OCI-LY3 (cell line): ENCODE measurements around the gene FGL2.

Experiments
- H2AFZ ChIP-seq: fragments of 200-600, 300-600 bp; shearing (Covaris generic); 2 replicates; pipeline ENCODE4 v1.6.0; 2014; ENCODE audit warnings: antibody characterized with exemption, low read depth, low read length
- H3K27ac ChIP-seq: fragments of 200-600, 300-600 bp; sonication (generic); 2 replicates; pipeline ENCODE4 v1.5.1; 2014; ENCODE audit warnings: mild to moderate bottlenecking, low read length, moderate library complexity, mixed read lengths
- H3K27me3 ChIP-seq: fragments of 200-600, 300-600 bp; sonication (generic); 2 replicates; pipeline ENCODE4 v1.6.1; 2014; ENCODE audit warnings: low read depth, low read length, mixed read lengths
- H3K36me3 ChIP-seq: fragments of 200-600, 300-600 bp; sonication (generic); replicated peaks from 2 replicates; pipeline ENCODE3; 2014; ENCODE audit warnings: low read depth, low read length, mixed read lengths
- H3K4me1 ChIP-seq: fragments of 300-600, 200-600 bp; sonication (generic); 2 replicates; pipeline ENCODE4 v1.6.1; 2014; ENCODE audit warnings: low read length, mixed read lengths
- H3K4me2 ChIP-seq: fragments of 200-600, 300-600 bp; sonication (generic); 2 replicates; pipeline ENCODE4 v1.6.1; 2014; ENCODE audit warnings: low read length, mixed read lengths
- H3K4me3 ChIP-seq: fragments of 300-600, 200-600 bp; sonication (generic); 2 replicates; pipeline ENCODE4 v1.5.1; 2014; ENCODE audit warnings: antibody characterized with exemption, mild to moderate bottlenecking, low read length, moderate library complexity
- H3K79me2 ChIP-seq: fragments of 300-600, 200-600 bp; shearing (Covaris generic); 2 replicates; pipeline ENCODE4 v1.6.1; 2014; ENCODE audit warnings: mild to moderate bottlenecking, low read length, mixed read lengths
- H3K9ac ChIP-seq: fragments of 300-600, 200-600 bp; shearing (Covaris generic); 2 replicates; pipeline ENCODE4 v1.6.0; 2014; ENCODE audit warnings: mild to moderate bottlenecking, low read length, moderate library complexity
- H3K9me3 ChIP-seq: fragments of 200-600, 300-600 bp; shearing (Covaris generic); 2 replicates; pipeline ENCODE4 v1.6.1; 2014; ENCODE audit warnings: low read length, mixed read lengths; ENCODE audit not compliant: insufficient read depth
- H4K20me1 ChIP-seq: fragments of 200-600, 300-600 bp; sonication (generic); 2 replicates; pipeline ENCODE4 v1.6.1; 2016; ENCODE audit warnings: low read length, mixed read lengths; ENCODE audit not compliant: insufficient read depth
- CTCF ChIP-seq: fragments of 200-600, 300-600 bp; sonication (generic); IDR thresholded peaks from 2 replicates; pipeline ENCODE4 v1.5.1; 2014; ENCODE audit warnings: antibody characterized with exemption, low read length, low read depth
- EZH2phosphoT487 ChIP-seq: fragments of 200-600 bp; shearing (Covaris generic); IDR thresholded peaks from 2 replicates; pipeline ENCODE4 v1.6.1; 2018; ENCODE audit warnings: antibody characterized with exemption, mixed run types, low read depth

Gene FGL2

GRCh38 chr7:77217474-77218185 is 18.0 kb upstream of the FGL2 start:
- Histone ChIP-seq H3K4me1 (peaks cover 14% of the 10 kb centered on the region), H3K27ac (no peak overlapping the region), H3K27me3 (no peaks in the 10 kb centered on the region), H2AFZ (no peak overlapping the region), H3K9me3 (no peaks in the 10 kb centered on the region), H3K4me2 (no peak overlapping the region), H3K36me3 (no peaks in the 10 kb centered on the region), H3K9ac (no peak overlapping the region), H3K4me3 (no peak overlapping the region), H3K79me2 (no peaks in the 10 kb centered on the region), H4K20me1 (no peaks in the 10 kb centered on the region)
- TF ChIP-seq EZH2phosphoT487 (no peak), CTCF (no peak)

- H4K20me1 ChIP-seq = no peaks in the 10 kb centered on the region
- H3K4me2 ChIP-seq = no peak overlapping the region
- no peak overlapping the region for H3K4me3 ChIP-seq
- no peak overlapping the region for H2AFZ ChIP-seq
- H3K4me1 ChIP-seq = peaks cover under 1% of the 10 kb centered on the region; the same call in 1 of the 2 replicates
- no peaks in the 10 kb centered on the region for H3K9me3 ChIP-seq
- no peaks in the 10 kb centered on the region for H3K36me3 ChIP-seq
- H3K9ac ChIP-seq = no peak overlapping the region
- H3K27me3 ChIP-seq = no peaks in the 10 kb centered on the region
- no peak for TF ChIP-seq EZH2phosphoT487
- TF ChIP-seq CTCF = no peak
- H3K79me2 ChIP-seq = no peaks in the 10 kb centered on the region
- no peak overlapping the region for H3K27ac ChIP-seq
Observed at GRCh38 chr7:77216181-77216845, 16.7 kb upstream of the FGL2 start.

- Histone ChIP-seq H3K36me3 (peaks cover 8% of the 10 kb centered on the region), H3K27ac (no peak overlapping the region), H4K20me1 (no peaks in the 10 kb centered on the region), H3K4me2 (no peak overlapping the region), H3K9me3 (peaks cover 15% of the 10 kb centered on the region; the same call in 1 of the 2 replicates), H2AFZ (no peak overlapping the region), H3K4me3 (no peak overlapping the region), H3K79me2 (no peaks in the 10 kb centered on the region), H3K4me1 (peaks cover 16% of the 10 kb centered on the region), H3K9ac (no peak overlapping the region), H3K27me3 (no peaks in the 10 kb centered on the region)
- TF ChIP-seq CTCF (no peak), EZH2phosphoT487 (no peak)
Observed at GRCh38 chr7:77209479-77210139, 10.0 kb upstream of the FGL2 start.

GRCh38 chr7:77208416-77208815 is 8.8 kb upstream of the FGL2 start:
- H3K79me2 ChIP-seq = no peaks in the 10 kb centered on the region
- TF ChIP-seq EZH2phosphoT487 (no peak), CTCF (no peak)
- H3K9ac ChIP-seq = no peak overlapping the region
- H3K4me1 ChIP-seq = peaks cover 28% of the 10 kb centered on the region
- no peak overlapping the region for H3K4me3 ChIP-seq
- peaks cover 8% of the 10 kb centered on the region for H3K36me3 ChIP-seq
- H4K20me1 ChIP-seq = no peaks in the 10 kb centered on the region
- no peak overlapping the region for H2AFZ ChIP-seq
- no peak overlapping the region for H3K4me2 ChIP-seq
- no peaks in the 10 kb centered on the region for H3K27me3 ChIP-seq
- H3K27ac ChIP-seq = no peak overlapping the region
- H3K9me3 ChIP-seq = peaks cover 15% of the 10 kb centered on the region; the same call in 1 of the 2 replicates
